ENCODE measurements around the gene KIR3DL1.
"Not testable (repeated sequence)": the region's sequence is repeated elsewhere in the genome, so short reads cannot be mapped to it uniquely, and the experiment has no call there.

- TF ChIP-seq CTCF, POLR2A (IDR thresholded peaks at IDR 0.05): not testable (repeated sequence)
Measured at GRCh38 chr19:54855241-54855640, 39.0 kb downstream of the KIR3DL1 start.

Measured in right lobe of liver (tissue), 4 donors.